Osteoblast (primary cell): ENCODE results near the gene LSM14A. TPM values are rescaled to one million over a fixed set of nuclear protein-coding genes. Genes with fewer than 3 reads are reported as not detected.
"Not testable (repeated sequence)": the region's sequence is repeated elsewhere in the genome, so short reads cannot be mapped to it uniquely, and the experiment has no call there.

Source experiments
- DNase-seq: peaks from one replicate; pipeline ENCODE4 v3.0.0; 2011; ENCODE audit warnings: low spot score, mixed read lengths; ENCODE audit not compliant: insufficient read length; ENCODE audit errors: missing footprints
- H2AFZ ChIP-seq: 2 replicates; pipeline ENCODE4 v1.6.0; 2011; ENCODE audit warnings: mild to moderate bottlenecking, low read length
- H3K27ac ChIP-seq: 2 replicates; pipeline ENCODE4 v1.5.1; 2011; ENCODE audit warnings: mild to moderate bottlenecking, low read depth, low read length, moderate library complexity
- H3K27me3 ChIP-seq: 2 replicates; pipeline ENCODE4 v1.6.0; 2012; ENCODE audit warnings: mild to moderate bottlenecking, control low read depth, inconsistent platforms, low read length, moderate library complexity; ENCODE audit not compliant: insufficient read depth
- H3K36me3 ChIP-seq: 2 replicates; pipeline ENCODE4 v1.5.1; 2011; ENCODE audit warnings: mild to moderate bottlenecking, low read length, control low read depth, moderate library complexity; ENCODE audit not compliant: insufficient read depth
- H3K4me1 ChIP-seq: 2 replicates; pipeline ENCODE4 v1.5.1; 2011; ENCODE audit warnings: mild to moderate bottlenecking, low read length, control low read depth, moderate library complexity; ENCODE audit not compliant: insufficient read depth
- H3K4me2 ChIP-seq: 2 replicates; pipeline ENCODE4 v1.6.0; 2011; ENCODE audit warnings: mild to moderate bottlenecking, low read length; ENCODE audit not compliant: insufficient read depth
- H3K4me3 ChIP-seq: fragments of 200-600 bp; sonication (generic); 3 replicates; pipeline ENCODE4 v1.5.1; 2012; ENCODE audit warnings: mild to moderate bottlenecking, low read length, inconsistent platforms; ENCODE audit not compliant: insufficient read depth
- H3K79me2 ChIP-seq: 2 replicates; pipeline ENCODE4 v1.6.0; 2012; ENCODE audit warnings: mild to moderate bottlenecking, low read length, control low read depth, inconsistent platforms; ENCODE audit not compliant: insufficient read depth
- H3K9me3 ChIP-seq: 2 replicates; pipeline ENCODE4 v1.5.1; 2011; ENCODE audit warnings: low read depth, low read length, control low read depth
- H4K20me1 ChIP-seq: 2 replicates; pipeline ENCODE4 v1.6.0; 2012; ENCODE audit warnings: mild to moderate bottlenecking, low read length, control low read depth; ENCODE audit not compliant: insufficient read depth
- CTCF ChIP-seq: IDR thresholded peaks from 2 replicates; pipeline ENCODE4 v1.5.1; 2011; ENCODE audit warnings: mild to moderate bottlenecking, low read depth, low read length, moderate library complexity; ENCODE audit errors: extremely low read depth
- total RNA-seq: library from RNA; depleted of rRNA; stranded (reverse); fragments of >200 nt; gene quantifications from 2 replicates; pipeline ENCODE4 v1.2.3, GENCODE V29; 2012

Gene LSM14A
- total RNA-seq, 1 donor = 85.8 TPM

- H2AFZ ChIP-seq = no peak overlapping the region
- no peak overlapping the region for H3K4me2 ChIP-seq
- no peaks in the 10 kb centered on the region for H3K9me3 ChIP-seq
- no peak for DNase-seq
- no peak for TF ChIP-seq CTCF
- H3K4me1 ChIP-seq = peaks cover 27% of the 10 kb centered on the region
- H4K20me1 ChIP-seq = peaks cover 3% of the 10 kb centered on the region
- H3K27me3 ChIP-seq = no peaks in the 10 kb centered on the region
- no peak overlapping the region for H3K27ac ChIP-seq
- H3K79me2 ChIP-seq = no peaks in the 10 kb centered on the region
- no peak overlapping the region for H3K4me3 ChIP-seq
- H3K36me3 ChIP-seq = no peaks in the 10 kb centered on the region
Measured at GRCh38 chr19:34237283-34237682, 65.0 kb downstream of the LSM14A start.

GRCh38 chr19:34237939-34238338 lies 65.6 kb downstream of the LSM14A start:
- Histone ChIP-seq H2AFZ (no peak overlapping the region), H3K79me2 (no peaks in the 10 kb centered on the region), H3K9me3 (no peaks in the 10 kb centered on the region), H3K36me3 (no peaks in the 10 kb centered on the region), H3K4me2 (no peak overlapping the region), H3K4me1 (peaks cover 21% of the 10 kb centered on the region), H3K4me3 (no peak overlapping the region), H3K27me3 (no peaks in the 10 kb centered on the region), H3K27ac (no peak overlapping the region), H4K20me1 (peaks cover 3% of the 10 kb centered on the region)
- no peak for DNase-seq
- TF ChIP-seq CTCF = no peak

- Histone ChIP-seq H3K4me2 (no peak overlapping the region), H3K27me3 (no peaks in the 10 kb centered on the region)
Measured at GRCh38 chr19:34241513-34242337, 69.4 kb downstream of the LSM14A start.

GRCh38 chr19:34243138-34243875 lies 71.0 kb downstream of the LSM14A start:
- not testable (repeated sequence) for H3K27me3 ChIP-seq, H3K4me2 ChIP-seq, H4K20me1 ChIP-seq, H3K4me3 ChIP-seq, H2AFZ ChIP-seq, DNase-seq, H3K27ac ChIP-seq, H3K9me3 ChIP-seq, H3K79me2 ChIP-seq, H3K36me3 ChIP-seq
- H3K4me1 ChIP-seq = peaks cover 10% of the 10 kb centered on the region

More at GRCh38 chr19:34241513-34242337, 69.4 kb downstream of the LSM14A start:
- Histone ChIP-seq H3K4me1 (peaks cover 11% of the 10 kb centered on the region), H4K20me1 (no peaks in the 10 kb centered on the region), H3K36me3 (no peaks in the 10 kb centered on the region), H3K9me3 (no peaks in the 10 kb centered on the region), H3K4me3 (no peak overlapping the region), H3K27ac (no peak overlapping the region), H2AFZ (no peak overlapping the region), H3K79me2 (no peaks in the 10 kb centered on the region)
- peak; percentile 25 for TF ChIP-seq CTCF
- no peak for DNase-seq
